Stimulated activated CD8-positive, alpha-beta memory T cell treated with anti-CD3 and anti-CD28 coated beads, Interleukin-15, amount 100 ng/mL, for 24 hours (primary cell): ENCODE data around the gene RPP25L.

Source experiments
- DNase-seq: peaks from one replicate; pipeline ENCODE4 v3.0.0-alpha.2; 2020; ENCODE audit warnings: low read depth

RPP25L gene

DNA sequence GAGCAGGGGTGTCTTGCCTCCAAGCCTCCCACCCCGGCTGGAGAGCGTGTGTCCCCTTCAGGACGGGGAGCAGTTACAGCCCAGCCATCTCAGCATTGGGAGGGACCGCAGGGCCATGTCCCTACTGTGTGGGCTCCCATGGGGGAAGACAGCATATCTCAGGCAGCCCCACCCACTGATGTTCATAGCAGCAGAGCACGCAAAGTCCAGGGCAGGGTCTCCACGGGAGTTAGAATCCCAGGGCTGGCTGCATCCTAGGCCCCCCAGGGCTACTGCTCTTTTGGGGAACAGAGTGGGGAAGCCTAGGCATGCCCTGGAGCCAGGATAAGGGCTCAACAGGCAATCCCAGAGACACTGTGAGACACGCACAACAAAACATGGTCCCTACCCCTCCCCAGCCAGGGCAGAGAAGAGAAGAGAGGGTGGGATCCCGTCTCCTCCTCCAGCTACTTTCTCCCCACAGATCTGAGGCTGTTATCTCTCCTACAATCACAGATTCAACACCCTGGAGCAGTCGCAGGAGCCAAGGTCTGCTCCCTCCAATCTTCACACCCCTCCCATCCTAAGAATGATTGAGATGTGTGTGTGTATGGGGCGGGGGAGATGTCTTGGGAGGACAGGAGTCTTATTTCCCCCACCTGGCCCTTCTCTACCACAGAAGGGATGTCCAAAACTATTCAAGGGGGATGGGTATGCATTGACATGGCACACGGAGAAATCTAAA, 25.8 kb downstream of the RPP25L start:
- DNase-seq: no peak

DNA sequence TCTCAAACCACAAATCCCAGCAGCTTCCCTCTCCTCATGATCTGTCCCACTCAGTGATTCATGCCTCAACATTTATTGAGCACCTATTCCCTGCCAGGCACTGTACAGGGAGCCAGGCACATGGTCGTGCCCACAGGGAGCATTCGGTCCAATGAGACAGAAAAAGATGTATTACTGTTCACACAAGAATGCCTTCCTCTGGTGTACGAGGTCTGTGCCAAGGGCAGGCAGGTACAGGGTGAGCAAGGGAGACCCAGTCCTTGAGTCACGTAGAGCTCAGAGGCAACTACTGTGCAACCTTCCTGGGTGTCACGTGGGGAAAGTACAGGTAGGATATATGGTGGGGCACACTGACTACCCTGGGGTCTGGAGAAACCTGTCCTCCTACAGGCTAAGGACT, 26.9 kb downstream of the RPP25L start:
- no peak for DNase-seq

DNA sequence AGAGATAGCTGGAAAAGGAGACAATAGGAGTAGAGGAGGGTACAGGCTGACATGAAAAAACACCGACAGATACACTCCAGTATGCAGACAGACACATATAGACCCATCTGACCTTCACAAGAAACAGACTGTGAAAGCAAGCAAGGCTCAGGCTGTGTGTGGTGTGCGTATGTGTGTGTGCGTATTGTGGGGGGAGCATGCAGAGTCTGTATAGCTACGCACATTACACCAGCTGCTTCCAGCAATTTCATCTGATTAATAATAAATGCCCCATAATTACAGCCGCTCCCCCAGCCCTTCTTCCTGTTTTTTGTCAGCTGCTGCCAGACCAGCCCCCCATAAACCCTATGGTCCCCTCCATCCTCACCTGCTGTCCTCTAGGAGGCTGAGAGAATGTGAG, 29.1 kb downstream of the RPP25L start:
- no peak for DNase-seq

DNA sequence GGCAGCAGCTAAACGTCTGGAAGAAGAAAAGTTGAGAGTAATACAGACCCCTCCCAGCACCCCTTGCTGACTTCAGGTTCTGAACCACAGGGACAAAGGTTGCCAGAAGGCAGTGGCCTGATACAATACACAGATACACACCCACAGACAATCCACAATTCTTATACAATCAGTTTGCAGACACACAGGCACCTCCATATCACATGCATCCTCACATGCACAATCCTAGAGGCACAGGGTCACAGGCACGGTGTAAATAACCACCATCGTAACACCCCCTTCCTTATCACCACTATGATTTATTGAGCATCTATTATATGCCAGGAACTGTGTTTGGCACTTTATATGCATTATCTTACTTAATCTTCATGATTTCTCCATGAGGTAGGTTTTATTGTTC, 30.6 kb downstream of the RPP25L start:
- no peak for DNase-seq

DNA sequence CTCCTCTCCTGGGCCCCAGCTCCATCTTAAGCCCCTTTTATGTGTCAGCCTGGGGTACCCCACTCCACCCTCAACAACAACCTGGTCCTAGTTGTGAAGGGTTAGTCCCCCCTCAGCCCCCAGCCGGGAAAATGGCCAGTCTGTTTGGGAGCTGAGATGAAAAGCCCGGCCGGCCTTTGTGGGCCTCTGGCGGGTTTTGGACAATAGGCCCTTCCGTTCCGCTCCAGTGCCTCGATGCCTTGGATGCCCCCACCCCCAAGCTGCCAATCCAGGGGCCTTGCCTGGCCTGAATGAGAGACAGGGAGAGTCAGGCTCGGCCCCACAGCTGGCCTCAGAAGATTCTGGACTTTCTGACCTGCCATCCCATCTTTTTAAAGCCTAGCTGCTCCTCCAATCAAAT, 31.5 kb downstream of the RPP25L start:
- no peak for DNase-seq

DNA sequence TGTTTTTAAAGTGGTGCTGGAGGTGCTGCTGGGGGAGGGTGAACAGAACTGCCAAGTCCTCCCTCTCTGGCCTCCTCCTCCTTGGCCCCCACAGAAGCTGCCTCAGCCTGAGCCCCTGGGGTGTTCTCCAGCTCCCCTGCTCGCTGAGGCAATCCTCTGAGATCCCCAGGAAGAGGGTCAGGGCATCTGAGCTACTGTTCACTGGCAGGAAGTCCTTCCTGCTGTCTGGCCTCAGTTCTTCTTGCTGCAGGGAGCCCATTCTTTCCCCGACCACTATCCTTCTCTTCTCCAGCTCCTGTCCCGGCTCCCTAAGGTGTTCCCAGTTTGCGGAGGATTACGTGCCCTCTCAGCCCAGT, 32.1 kb downstream of the RPP25L start:
- DNase-seq: no peak

DNA sequence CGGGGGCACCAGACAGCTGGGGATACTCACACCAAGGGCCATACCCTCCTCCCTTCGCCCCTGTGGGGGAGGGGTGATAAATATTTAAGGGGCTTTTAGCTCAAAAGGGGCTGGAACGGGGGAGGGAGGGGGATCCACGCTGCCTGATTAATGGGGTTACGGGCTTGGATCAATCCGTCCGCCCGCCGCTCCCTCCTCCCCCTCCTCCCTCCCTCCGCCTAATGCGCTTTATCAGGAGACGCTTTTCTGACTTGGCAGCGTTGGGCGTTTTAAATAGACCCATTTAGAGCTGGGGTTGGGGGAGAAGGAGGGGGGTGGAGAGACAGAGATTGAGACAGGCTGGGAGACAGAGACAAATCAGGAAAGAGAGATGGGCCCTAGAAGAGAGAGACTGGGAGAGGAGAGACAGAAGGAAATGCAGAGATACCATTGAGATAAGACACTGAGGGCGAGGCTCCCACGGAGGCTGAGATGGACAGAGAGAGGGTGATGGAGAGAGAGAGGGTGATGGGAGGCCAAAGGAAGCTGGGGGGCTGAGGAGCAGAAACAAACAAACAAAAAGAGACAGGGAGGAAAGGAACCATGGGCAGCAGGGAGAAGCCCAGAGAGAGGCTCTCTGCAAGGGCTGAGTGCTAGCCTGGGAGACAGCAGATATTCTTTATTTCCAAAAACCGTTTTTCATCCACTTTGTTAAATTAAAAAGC, 32.6 kb downstream of the RPP25L start:
- no peak for DNase-seq

DNA sequence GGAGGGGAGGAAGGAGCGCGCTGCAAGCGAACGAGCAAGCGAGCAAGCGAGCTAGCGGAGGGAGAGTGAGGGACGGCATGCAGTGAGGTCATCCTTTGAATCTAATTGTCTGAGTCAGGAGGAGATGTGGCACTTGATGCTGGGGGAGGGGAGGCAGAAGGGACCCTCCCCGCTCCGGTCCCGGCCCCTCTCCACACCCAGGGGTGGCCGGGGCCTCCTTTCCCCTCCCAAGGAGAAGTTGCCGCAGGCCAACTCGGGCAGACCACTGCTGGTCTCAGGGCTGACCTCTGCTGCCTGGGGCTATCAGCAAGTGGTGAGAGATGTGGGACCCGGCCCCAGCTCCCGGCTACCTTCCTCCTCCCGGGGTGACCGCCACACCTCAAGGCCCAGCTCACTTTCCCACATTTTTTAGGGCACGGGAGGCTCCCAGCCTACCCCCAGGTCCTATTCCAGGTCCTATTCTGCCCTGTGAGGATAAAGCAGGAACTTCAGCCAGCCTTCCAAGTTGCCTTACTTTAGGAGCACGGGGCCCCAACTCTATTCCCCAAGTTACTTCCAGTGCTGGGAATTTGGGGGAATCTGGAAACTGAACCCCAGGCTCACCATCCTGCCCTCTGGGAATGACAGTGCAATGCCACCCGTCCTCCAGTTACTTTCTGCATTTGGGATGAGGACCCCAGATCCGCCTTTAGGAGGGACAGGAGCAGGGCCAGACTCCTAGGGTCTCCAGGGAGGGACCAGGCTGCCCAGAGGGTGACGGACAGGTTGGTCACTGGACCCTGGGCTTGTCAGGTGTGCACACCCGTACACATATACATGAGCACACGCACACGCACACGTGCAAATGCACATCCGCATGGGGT, 33.4 kb downstream of the RPP25L start:
- DNase-seq: no peak

DNA sequence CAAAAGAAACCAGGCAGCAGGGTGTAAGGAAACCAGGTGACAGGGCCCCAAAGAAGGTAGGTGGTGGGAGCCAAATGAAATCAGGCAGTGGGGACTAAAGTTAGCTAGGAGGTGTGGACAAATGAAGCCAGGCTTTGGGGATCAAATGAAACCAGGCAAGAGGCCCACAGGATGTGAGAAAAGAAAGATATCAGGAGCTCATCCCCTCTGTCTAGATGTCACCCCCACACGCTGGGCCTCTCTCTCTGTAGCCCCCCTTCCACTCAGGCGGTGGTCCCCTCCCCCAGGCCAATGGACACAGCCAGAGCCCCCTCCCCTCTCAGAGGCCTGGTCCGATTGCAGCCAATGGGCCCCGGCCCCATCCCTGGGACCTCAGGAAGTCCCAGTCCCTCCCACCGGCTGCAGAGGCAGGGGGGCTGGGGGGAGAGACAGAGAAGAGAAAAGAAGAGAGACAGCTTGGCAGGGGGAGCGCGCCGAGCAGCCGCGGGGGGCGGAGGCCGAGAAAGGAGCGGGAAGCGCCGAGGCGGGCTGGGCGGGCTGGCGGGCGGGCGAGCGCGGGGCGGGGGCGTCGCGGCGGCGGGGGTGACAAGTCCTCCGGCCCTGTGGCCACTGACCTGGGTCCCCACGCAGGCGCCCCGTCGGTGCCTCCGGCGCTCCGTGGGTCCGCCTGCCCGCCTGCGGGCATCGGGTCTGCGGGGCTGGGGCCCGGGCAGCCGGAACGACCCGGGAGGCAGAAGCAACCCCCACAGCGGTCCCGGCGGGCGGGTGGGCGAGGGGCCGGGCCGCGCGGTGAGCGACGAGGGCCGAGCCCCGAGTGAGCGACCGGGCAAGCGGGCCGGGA, 34.3 kb downstream of the RPP25L start:
- DNase-seq: no peak

DNA sequence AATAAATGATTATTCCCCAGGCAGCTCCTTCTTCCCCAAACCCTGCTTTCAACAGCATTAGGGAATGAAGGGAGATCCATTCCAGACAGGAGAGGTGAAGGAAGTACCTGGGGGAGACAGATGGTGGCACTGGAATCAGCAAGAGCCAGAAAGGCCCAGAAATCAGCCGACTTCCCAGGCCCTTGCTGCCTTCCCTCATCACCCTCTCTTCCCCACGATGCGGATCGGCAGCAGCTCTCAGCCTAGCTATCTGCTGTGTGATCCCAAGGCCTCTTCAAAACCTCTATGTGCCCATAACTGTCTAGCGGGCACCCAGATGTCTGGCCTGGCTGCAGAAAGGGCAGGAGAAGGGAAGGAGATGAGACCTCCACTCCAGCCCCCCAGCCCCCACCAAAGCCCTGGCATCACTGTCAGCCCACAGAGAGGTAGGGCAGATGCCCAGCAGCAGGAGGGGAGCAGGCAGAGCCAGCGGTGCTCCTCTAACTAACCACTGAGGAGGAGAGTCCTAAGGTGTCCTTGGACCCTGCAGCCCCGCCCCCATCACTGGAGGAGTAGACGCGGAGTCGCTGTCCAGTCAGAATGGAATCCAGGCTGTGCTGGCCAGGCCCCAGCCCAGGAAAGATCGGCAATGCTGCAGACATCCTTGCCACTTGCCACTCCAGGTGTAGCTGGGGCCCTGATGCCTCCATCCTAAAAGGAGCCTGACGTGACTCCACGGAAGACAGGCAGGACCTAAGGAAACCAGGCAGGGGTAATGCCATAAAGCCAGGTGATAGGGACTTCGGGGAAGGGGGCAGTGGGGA, 35.1 kb downstream of the RPP25L start:
- no peak for DNase-seq

DNA sequence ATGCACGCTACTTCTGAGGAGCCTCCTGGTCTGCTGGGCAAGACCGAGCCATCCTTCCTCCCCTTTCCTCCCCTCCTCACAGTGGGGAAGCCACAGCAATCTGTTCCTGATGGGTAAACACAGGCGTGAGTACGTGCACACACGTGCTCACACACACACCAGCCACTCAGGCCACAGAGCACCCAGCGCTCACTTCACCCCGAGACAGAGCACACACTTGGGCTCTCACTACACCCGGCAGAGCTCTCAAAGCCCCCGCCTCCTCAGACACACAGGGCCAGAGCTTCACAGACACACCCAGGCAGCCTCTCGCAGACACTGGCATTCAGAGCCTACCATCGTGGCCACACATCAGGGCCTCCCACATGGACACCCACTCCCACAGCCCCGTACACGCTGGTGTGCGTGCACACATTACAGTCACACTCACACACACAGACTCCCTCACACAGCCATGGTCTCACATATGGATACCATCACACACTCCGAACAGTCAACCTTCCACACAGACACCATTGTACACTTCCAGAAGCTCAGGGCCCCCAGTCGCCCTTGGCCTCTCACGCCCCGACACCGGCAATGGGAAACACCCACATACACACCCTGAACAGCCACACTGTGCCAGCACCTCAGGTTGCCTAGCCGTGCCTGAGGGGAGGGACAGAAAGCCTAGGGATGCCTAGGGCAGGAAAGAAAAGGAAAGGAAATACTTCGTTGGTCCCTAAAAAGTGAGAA, 35.9 kb downstream of the RPP25L start:
- DNase-seq: no peak

DNA sequence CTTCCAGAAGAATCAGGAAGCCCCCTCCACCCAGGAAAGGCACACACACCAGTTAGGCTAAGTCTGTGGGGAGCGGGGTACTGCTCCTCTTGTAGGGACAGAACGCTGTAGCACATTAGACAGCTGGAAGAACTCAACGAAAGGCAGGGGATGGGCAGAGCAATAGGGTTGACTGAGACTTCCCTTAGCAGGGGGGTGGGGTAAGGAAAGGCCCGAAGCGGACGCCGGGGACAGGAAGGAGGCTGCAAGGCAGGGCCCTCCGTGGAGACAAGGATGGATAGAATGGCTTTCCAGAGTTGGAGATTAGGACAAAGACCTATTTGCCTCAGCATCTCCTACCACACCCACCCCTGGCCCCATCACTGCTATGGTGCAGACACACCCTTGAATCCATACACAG, 36.7 kb downstream of the RPP25L start:
- no peak for DNase-seq

DNA sequence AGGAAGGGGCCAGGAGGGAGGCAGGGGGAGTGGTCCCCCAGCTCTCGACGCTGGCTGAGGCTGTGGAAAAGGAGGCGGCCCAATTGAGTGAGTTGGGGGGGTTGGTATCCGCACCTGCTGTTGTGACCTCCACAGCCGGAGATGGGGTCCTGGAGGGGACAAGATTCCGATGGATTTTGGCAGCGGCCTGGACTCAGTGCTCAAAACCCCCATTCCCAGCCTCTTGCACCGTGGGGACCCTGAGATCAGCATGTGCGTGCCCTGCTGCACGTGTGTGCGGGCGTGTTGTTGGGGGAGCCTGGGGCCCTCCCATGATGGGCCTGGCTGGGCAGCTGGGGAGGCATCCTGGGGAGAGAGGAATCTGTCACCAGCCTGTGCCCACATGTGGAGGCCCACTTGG, 37.3 kb downstream of the RPP25L start:
- DNase-seq: no peak

DNA sequence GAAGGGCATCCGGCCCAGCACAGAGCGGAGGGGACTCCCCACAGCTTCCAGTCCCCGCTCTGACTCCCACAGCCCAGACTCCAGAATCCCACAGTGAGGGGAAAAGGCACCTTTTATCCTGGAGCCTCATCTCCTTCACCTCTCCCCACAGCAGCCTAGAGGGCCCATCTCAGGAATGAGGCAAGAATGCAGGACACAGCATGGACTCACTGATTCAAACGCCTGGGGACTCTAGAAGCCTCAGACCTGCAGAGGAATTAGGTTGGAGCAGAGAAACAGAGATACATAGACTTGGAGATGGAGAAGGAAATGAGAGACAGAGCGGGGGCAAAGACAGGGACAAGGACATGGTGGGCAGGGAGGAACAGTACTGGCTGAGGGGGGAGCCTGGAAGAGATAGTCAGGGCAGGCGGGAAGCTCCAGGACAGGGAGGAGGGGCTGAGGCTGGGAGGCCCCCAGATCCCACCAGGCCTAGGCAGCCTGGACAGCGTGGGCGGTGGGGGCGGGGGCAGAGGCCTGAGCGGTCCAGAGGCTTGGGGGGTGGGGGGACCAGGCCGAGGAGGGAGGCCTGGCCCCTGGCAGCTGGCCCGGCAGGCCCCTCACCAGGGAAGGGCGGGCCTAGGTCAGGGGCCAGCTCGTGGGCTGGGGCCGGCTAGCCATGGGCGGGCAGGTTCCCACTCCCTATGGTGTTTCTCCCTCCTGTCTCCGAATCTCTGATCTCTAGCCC, 38.1 kb downstream of the RPP25L start:
- DNase-seq: no peak

DNA sequence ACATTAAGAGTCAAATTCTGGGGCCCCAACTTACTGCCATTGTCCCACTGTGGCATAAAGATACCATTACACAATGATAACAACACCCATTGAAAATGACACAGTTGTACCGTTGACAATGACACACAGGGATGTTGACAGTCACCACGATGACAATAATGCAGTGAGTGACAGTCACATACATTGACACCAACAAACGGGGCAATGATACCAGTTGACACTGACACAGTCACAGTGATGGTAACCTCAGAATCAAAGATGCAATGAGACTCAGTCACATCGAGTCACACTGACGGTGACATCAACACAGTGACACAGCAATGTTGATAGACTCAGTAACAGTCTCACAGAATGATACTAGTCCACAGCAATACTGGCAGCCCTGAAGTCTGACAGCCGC, 39.3 kb downstream of the RPP25L start:
- DNase-seq: no peak

DNA sequence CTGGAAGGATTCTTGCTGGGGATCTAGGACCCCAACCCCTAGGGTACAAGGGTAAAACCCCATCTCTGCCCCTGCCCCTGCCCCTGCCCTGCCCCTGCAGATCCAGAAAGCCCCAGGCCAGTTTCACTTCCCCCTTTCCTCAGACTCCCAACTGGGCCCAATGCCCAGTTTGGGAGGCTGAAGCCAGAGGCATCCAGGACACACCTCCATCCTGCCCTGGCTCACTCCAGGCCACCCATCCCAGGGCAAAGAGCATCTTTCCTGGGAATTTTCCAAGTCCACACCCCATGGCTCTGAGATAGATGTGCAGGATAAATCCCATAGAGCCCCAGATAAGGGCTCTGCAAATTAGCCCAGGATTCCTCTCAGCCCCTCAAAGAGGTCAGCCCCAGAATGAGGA, 39.8 kb downstream of the RPP25L start:
- no peak for DNase-seq

DNA sequence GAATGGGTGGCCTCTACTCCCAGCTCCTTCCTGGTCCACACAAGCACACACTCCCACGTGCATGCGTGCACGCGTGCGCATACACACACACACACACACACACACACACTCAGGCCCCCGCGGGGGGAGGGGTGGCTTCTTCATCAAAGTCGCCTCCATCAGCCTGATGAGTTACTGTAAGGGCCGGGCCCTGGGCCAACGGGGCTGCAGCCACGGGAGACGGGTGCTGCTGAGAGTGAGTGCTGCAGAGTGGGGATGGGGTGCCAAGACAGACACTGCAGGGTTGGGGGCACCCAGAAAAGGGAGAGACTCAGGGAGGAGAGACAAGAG, 40.5 kb downstream of the RPP25L start:
- no peak for DNase-seq

DNA sequence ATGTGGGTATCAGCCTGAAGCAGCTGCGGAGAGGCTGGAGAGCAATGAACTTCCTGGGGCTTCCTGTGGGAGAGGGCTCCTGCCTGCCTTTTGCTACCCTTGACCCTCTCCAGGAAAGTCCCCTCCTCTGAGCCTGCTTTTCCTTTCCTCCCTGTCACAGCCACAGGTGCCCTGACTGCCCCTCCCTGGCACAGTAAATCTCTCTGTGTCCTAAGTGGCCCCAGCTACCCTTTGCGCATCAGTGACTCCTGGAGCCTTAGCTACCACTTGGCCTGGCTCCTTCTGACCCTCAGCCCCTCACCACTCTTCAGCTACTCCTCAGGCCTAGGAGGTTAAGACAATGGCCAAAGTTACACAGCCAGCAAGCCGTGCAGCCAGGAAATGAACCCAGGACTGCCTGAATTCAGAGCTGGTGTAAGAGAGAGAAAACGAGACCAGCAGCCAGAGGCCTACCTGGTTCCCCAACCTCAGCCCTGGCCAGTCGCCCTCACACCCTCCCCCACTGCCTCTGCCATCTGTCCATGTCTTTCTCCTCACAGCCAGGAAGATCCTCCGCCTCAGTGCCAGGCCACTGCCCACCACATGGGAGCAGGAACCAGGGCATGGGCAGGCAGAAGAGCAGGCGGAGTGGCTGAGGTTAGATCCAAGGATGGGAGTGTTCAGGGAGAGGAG, 41.0 kb downstream of the RPP25L start:
- DNase-seq: no peak

DNA sequence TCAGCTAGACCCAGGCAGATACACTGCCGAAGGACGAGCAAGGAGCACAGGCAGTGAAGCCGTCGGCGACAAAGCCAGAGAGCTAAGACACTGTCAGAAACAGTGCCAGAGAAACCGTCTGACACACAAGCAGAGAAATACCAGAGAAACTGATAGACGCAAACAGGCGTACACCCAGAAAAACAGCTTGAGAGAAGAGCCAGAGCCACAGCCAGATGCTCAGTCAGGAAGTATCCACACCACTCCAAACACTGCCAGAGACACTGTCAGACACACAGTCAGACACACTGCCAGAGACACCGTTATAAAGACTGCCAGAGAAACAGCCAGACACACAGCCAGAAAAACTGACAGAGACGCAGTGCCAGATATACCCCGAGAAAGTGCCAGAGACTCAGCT, 41.5 kb downstream of the RPP25L start:
- no peak for DNase-seq

DNA sequence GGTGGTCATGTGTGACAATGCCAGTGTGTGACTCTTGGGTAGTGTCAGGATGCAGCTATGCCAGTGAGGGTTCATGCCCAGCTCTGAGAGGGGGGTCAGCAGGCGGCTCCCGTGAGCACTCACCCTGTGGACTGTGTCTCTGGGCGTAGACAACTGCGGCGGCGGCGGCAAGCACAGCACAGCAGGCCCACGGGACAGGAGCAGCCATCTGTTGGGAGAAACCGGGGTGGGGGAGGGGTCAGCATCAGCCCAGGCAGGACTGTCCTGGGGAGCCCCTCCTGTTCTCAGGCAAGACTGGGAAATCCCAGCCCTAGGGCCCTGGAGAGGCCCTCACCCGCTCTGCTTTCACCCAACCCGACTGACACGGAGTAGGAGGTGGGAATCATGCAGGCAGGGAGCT, 43.1 kb downstream of the RPP25L start:
- no peak for DNase-seq
